ENCODE data around the gene PEX11A. TPM values are rescaled to one million over a fixed set of nuclear protein-coding genes. Genes with fewer than 3 reads are reported as not detected.

PEX11A gene
- total RNA-seq, 1 donor from 2014 or later: 1.7 TPM

Other genes with a start within 250 kb of the PEX11A start
- gene RHCG, start 194.2 kb downstream of the PEX11A start, total RNA-seq: not detected in 2 replicates
- gene TICRR, start 115.3 kb downstream of the PEX11A start, total RNA-seq: 14.1 and 15.4 TPM in 2 replicates
- 0.44 and 0.71 TPM in 2 replicates for gene KIF7, start 35.3 kb downstream of the PEX11A start, total RNA-seq
- gene PLIN1, start 11.4 kb downstream of the PEX11A start, total RNA-seq: not detected in 2 replicates
- not detected in 2 replicates for gene WDR93, start 57 bp upstream of the PEX11A start, total RNA-seq
- gene MESP1, start 60.5 kb upstream of the PEX11A start, total RNA-seq: 0.85 and 1.3 TPM in 2 replicates
- not detected in 2 replicates for gene MESP2, start 85.6 kb upstream of the PEX11A start, total RNA-seq
- 2.7 and 3.3 TPM in 2 replicates for gene ANPEP, start 124.1 kb upstream of the PEX11A start, total RNA-seq
- 27.5 and 28.5 TPM in 2 replicates for gene AP3S2, start 203.2 kb upstream of the PEX11A start, total RNA-seq
- gene ARPIN, start 222.2 kb upstream of the PEX11A start, total RNA-seq: not detected in 2 replicates

Data from T-helper 1 cell treated with Interleukin-12 subunit alpha and Interleukin-12 subunit beta and Interleukin-4 antibody, amounts not matched to agents 30 ng/mL and 1 ng/mL, for 36 hours (primary cell).